Heart left ventricle (tissue), 13 donors: ENCODE results near the gene YWHAH.

Experiments used
- POLR2A ChIP-seq, 2 donors: fragments of 450-650 bp; IDR thresholded peaks; one replicate each; pipeline ENCODE4 v1.6.1; 2017; ENCODE audit warnings: antibody characterized with exemption in 2 of 2, mild to moderate bottlenecking in 2 of 2, moderate library complexity in 2 of 2
- TF ChIP-seq, protein P1 (sequence below), 12 donors: fragments of 200-600 bp; sonication (generic) in 4 of 12; IDR thresholded peaks; one replicate each; pipeline versions ENCODE4 v1.5.0 to v1.8.0; 2018 to 2022; ENCODE audit warnings: antibody characterized with exemption in 12 of 12, mild to moderate bottlenecking in 5 of 12
- donor health status: ischemic (EF 13 %, LVEDD 7.1; RV severe dilation, severe dysfunction).
- donor health status: DM: no; HTN: yes; CAD: no.
- donor health status: DM: no; HTN: no; CAD: no.
- donor health status: ischemic (EF 25% LVEDD 6.9; RV normal size, moderate dysfunction).
- donor health status: ischemic (EF 25% LVEDD 5.7; RV mildly dilated, moderate dysfunction).
- donor health status: ischemic (EF 35%, LVEDD 5.7; RV mildly dilated, moderate dysfunction).
- donor health status: nonischemic (EF 11% LVEDD 7.7; RV severe dilation, severe dysfunction).
- donor health status: DM: yes; HTN: yes; CAD: no.
- donor health status: PGD.
- donor health status: ischemic (EF 29% LVEDD 5.4; RV normal size, mild dysfunction).
- donor health status: nonischemic (EF 23%, LVEDD 6.1; RV moderate dilation, normal function).

DNA sequence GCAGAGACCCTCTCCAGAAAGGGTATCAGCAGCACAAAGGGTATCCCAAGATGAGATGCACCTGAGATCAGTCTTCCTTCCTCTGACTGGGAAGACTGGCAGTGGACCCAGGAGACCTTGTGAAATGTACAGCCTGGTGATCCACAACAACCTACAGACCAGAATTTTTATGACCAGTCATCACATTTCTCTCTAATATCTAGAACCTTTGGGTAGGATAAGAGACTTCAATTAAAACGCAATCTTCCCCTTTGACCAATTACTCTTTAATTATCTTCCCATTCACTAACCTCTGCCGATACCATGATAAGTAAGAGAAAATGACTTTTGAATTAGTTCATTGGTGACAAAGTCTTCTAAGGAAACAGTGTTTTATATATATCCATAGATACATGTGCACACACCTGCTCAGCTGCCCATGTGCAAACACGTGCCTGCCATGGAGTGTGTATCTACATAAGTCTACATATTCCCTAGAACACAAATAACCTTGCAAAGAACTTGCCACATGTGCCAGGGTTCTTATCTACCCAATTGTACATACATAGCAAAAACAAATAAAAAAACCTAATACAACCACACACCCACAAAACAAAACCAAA is 54.5 kb downstream of the YWHAH start:
- TF ChIP-seq, protein P1, sequence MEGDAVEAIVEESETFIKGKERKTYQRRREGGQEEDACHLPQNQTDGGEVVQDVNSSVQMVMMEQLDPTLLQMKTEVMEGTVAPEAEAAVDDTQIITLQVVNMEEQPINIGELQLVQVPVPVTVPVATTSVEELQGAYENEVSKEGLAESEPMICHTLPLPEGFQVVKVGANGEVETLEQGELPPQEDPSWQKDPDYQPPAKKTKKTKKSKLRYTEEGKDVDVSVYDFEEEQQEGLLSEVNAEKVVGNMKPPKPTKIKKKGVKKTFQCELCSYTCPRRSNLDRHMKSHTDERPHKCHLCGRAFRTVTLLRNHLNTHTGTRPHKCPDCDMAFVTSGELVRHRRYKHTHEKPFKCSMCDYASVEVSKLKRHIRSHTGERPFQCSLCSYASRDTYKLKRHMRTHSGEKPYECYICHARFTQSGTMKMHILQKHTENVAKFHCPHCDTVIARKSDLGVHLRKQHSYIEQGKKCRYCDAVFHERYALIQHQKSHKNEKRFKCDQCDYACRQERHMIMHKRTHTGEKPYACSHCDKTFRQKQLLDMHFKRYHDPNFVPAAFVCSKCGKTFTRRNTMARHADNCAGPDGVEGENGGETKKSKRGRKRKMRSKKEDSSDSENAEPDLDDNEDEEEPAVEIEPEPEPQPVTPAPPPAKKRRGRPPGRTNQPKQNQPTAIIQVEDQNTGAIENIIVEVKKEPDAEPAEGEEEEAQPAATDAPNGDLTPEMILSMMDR (IDR thresholded peaks at IDR 0.05): no peak
- TF ChIP-seq POLR2A (IDR thresholded peaks at IDR 0.05): no peak
